IMR-90 (cell line): ENCODE measurements around the gene FOXB1. TPM values are rescaled to one million over a fixed set of nuclear protein-coding genes. Genes with fewer than 3 reads are reported as not detected.

Experiments
- ATAC-seq: fragments of 200-7000 bp; cut with Tn5 transposase; 2 replicates; pipeline ENCODE4 v1.9.1; 2020; ENCODE audit warnings: low read depth, mild to moderate bottlenecking, moderate library complexity
- BruUV-seq: library from RNA; stranded (reverse); fragments of 400-500 nt; replicated peaks from 2 replicates; lab custom pipeline; 2021; lab: Mats Ljungman, UMichigan
- CTCF ChIA-PET: fragments of 300-600 bp; formaldehyde crosslinking; extraction: SDS; loops from one replicate; lab custom pipeline; 2021; ENCODE audit warnings: antibody characterized with exemption; lab: Yijun Ruan, JAX
- POLR2A ChIA-PET: fragments of 300-600 bp; sonication (Branson Sonifier 250); formaldehyde crosslinking; loops from one replicate; lab custom pipeline; 2022; ENCODE audit warnings: antibody characterized with exemption; ENCODE audit not compliant: unreplicated experiment; lab: Charles Lee
- DNase-seq: peaks from one replicate; pipeline ENCODE4 v3.0.0; 2013
- H2AFZ ChIP-seq: replicated peaks from 2 replicates; pipeline ENCODE3; 2013; ENCODE audit warnings: low read length, mild to moderate bottlenecking; ENCODE audit not compliant: poor library complexity
- H2AK5ac ChIP-seq: 2 replicates; pipeline ENCODE4 v1.6.1; 2013; ENCODE audit warnings: low read depth, low read length, inconsistent platforms
- H2AK9ac ChIP-seq: replicated peaks from 2 replicates; pipeline ENCODE3; 2013; ENCODE audit warnings: mild to moderate bottlenecking, low read depth, low read length, moderate library complexity; ENCODE audit not compliant: poor library complexity
- H2BK120ac ChIP-seq: 2 replicates; pipeline ENCODE4 v1.6.1; 2013; ENCODE audit warnings: low read depth, low read length, inconsistent platforms
- H2BK15ac ChIP-seq: 3 replicates; pipeline ENCODE4 v1.6.1; 2013; ENCODE audit warnings: low read depth, low read length, inconsistent platforms
- H2BK20ac ChIP-seq: 2 replicates; pipeline ENCODE4 v1.6.1; 2013; ENCODE audit warnings: low read depth, mild to moderate bottlenecking, inconsistent platforms, low read length, moderate library complexity
- H2BK5ac ChIP-seq: 2 replicates; pipeline ENCODE4 v1.6.1; 2013; ENCODE audit warnings: mild to moderate bottlenecking, low read depth, low read length, inconsistent platforms; ENCODE audit not compliant: poor library complexity, severe bottlenecking
- H3K14ac ChIP-seq: replicated peaks from 2 replicates; pipeline ENCODE4 v1.6.1; 2013; ENCODE audit warnings: low read depth, low read length, inconsistent platforms
- H3K18ac ChIP-seq: 2 replicates; pipeline ENCODE4 v1.6.1; 2013; ENCODE audit warnings: low read depth, low read length, control low read depth
- H3K23ac ChIP-seq: 2 replicates; pipeline ENCODE4 v1.6.1; 2013; ENCODE audit warnings: low read depth, low read length, inconsistent platforms
- H3K27ac ChIP-seq: 2 replicates; pipeline ENCODE4 v1.5.1; 2013; ENCODE audit warnings: mild to moderate bottlenecking, control low read depth, low read length; ENCODE audit not compliant: insufficient read depth
- H3K27me3 ChIP-seq: 2 replicates; pipeline ENCODE4 v1.6.1; 2013; ENCODE audit warnings: low read length; ENCODE audit not compliant: control insufficient read depth, insufficient read depth
- H3K36me3 ChIP-seq: 2 replicates; pipeline ENCODE4 v1.6.1; 2013; ENCODE audit warnings: low read length, mixed read lengths; ENCODE audit not compliant: control insufficient read depth, insufficient read depth
- H3K4ac ChIP-seq: 2 replicates; pipeline ENCODE4 v1.6.1; 2013; ENCODE audit warnings: low read depth, low read length, inconsistent platforms
- H3K4me1 ChIP-seq: 2 replicates; pipeline ENCODE4 v1.6.1; 2013; ENCODE audit warnings: low read length, mixed read lengths; ENCODE audit not compliant: control insufficient read depth, insufficient read depth
- H3K4me2 ChIP-seq: 2 replicates; pipeline ENCODE4 v1.6.1; 2013; ENCODE audit warnings: low read depth, mild to moderate bottlenecking, control low read depth, low read length, moderate library complexity
- H3K4me3 ChIP-seq: 2 replicates; pipeline ENCODE4 v1.5.1; 2013; ENCODE audit warnings: low read depth, mild to moderate bottlenecking, control low read depth, low read length, moderate library complexity; ENCODE audit not compliant: insufficient read depth
- H3K56ac ChIP-seq: 2 replicates; pipeline ENCODE4 v1.6.1; 2013; ENCODE audit warnings: low read length, inconsistent platforms; ENCODE audit not compliant: insufficient read depth; ENCODE audit errors: extremely low read depth
- H3K79me1 ChIP-seq, 2 experiments: 2 replicates each; pipeline ENCODE4 v1.6.1; 2013; ENCODE audit warnings: low read length in 2 of 2, inconsistent platforms in 1 of 2, low read depth in 1 of 2
- H3K9ac ChIP-seq: 2 replicates; pipeline ENCODE4 v1.6.1; 2013; ENCODE audit warnings: low read depth, low read length, control low read depth
- H3K9me1 ChIP-seq: 2 replicates; pipeline ENCODE4 v1.6.1; 2013; ENCODE audit warnings: low read length, inconsistent platforms; ENCODE audit not compliant: insufficient read depth
- H3K9me3 ChIP-seq: 2 replicates; pipeline ENCODE4 v1.6.1; 2013; ENCODE audit warnings: low read length; ENCODE audit not compliant: control insufficient read depth, insufficient read depth
- H4K20me1 ChIP-seq: 2 replicates; pipeline ENCODE4 v1.6.1; 2013; ENCODE audit warnings: low read length, inconsistent platforms; ENCODE audit not compliant: insufficient read depth
- H4K5ac ChIP-seq: 2 replicates; pipeline ENCODE4 v1.6.1; 2013; ENCODE audit warnings: mild to moderate bottlenecking, low read depth, low read length, control low read depth
- H4K8ac ChIP-seq, 2 experiments: 2 replicates each; pipeline ENCODE4 v1.6.1; 2013; ENCODE audit warnings: low read depth in 2 of 2, low read length in 2 of 2, control low read depth in 1 of 2, inconsistent platforms in 1 of 2
- H4K91ac ChIP-seq: 2 replicates; pipeline ENCODE4 v1.6.1; 2013; ENCODE audit warnings: low read depth, low read length, inconsistent platforms; ENCODE audit not compliant: insufficient read depth
- CEBPB ChIP-seq: IDR thresholded peaks from 2 replicates; pipeline ENCODE4 v1.6.1; 2012; ENCODE audit warnings: low read depth, low read length, improper control_type of control experiment
- CTCF ChIP-seq: conservative IDR thresholded peaks from 2 replicates; pipeline ENCODE4 v1.5.1; 2012; ENCODE audit warnings: mild to moderate bottlenecking, low read depth, low read length, improper control_type of control experiment
- FOS ChIP-seq: fragments of 150-350 bp; IDR thresholded peaks from 2 replicates; pipeline ENCODE4 v1.6.1; 2016; ENCODE audit warnings: low read depth, low read length
- MAFK ChIP-seq: IDR thresholded peaks from 2 replicates; pipeline ENCODE4 v1.6.1; 2012; ENCODE audit warnings: low read depth, low read length, improper control_type of control experiment
- MAZ ChIP-seq: IDR thresholded peaks from 2 replicates; pipeline ENCODE4 v1.6.1; 2012; ENCODE audit warnings: low read depth, mild to moderate bottlenecking, low read length, improper control_type of control experiment, moderate library complexity, borderline replicate concordance
- NFE2L2 ChIP-seq: fragments of 150-350 bp; IDR thresholded peaks from 2 replicates; pipeline ENCODE4 v1.6.1; 2016; ENCODE audit warnings: low read depth, mild to moderate bottlenecking, low read length
- POLR2A ChIP-seq: IDR thresholded peaks from 2 replicates; pipeline ENCODE4 v1.6.1; 2012; ENCODE audit warnings: mild to moderate bottlenecking, low read depth, low read length
- RFX5 ChIP-seq: IDR thresholded peaks from 2 replicates; pipeline ENCODE4 v1.8.0; 2012; ENCODE audit warnings: low read depth, mild to moderate bottlenecking, low read length, moderate library complexity
- WGBS, 2 experiments: methylation state at CpG; one replicate each; pipeline versions ENCODE4 v1.1.5 to v1.1.7; 2013; ENCODE audit warnings: missing lambda C conversion rate in 2 of 2; ENCODE audit not compliant: insufficient read length in 1 of 2; ENCODE audit errors: extremely low coverage in 2 of 2; 5-methylcytosine and 5-hydroxymethylcytosine counted together
- dilution Hi-C: fragments of 300-500 bp; cut with HindIII; formaldehyde crosslinking; loops from one replicate; pipeline ENCODE4 v1.14.3; 2018; ENCODE audit warnings: low sequenced_read_pairs; ENCODE audit not compliant: unreplicated experiment
- in situ Hi-C: fragments of 300-500 bp; cut with MboI; formaldehyde crosslinking; loops from 3 replicates; pipeline ENCODE4 v1.14.3; 2019; ENCODE audit warnings: low sequenced_read_pairs, inconsistent platforms, mixed read lengths
- intact Hi-C: fragments of 100-400 bp; cut with micrococcal nuclease; formaldehyde crosslinking; loops from 2 replicates; pipeline ENCODE4 v1.10.0; 2022
- polyA plus RNA-seq, 3 experiments: library from polyadenylated mRNA; depleted of rRNA; stranded (reverse); fragments of >200 nt; gene quantifications; 2 replicates each; pipeline ENCODE4 v1.2.3, GENCODE V29; 2012; ENCODE audit warnings: low replicate concordance in 1 of 3
- total RNA-seq: library from RNA; depleted of rRNA; stranded (reverse); fragments of >200 nt; gene quantifications from 2 replicates; pipeline ENCODE4 v1.2.3, GENCODE V29; 2012

Gene FOXB1
- total and polyA plus RNA-seq, 2 of the 4 experiments (the other 2 are of a cell fraction): not detected

GRCh38 chr15:60044636-60045270 is 40.6 kb downstream of the FOXB1 start:
- no peaks in the 10 kb centered on the region for H4K20me1 ChIP-seq
- H3K18ac ChIP-seq: no peak overlapping the region
- no peaks in the 10 kb centered on the region for H3K36me3 ChIP-seq
- no peak overlapping the region for H2AK9ac ChIP-seq
- no peak overlapping the region for H3K14ac ChIP-seq
- H3K4me1 ChIP-seq: no peaks in the 10 kb centered on the region
- H2BK20ac ChIP-seq: no peak overlapping the region
- ChIA-PET POLR2A (no interaction called here), CTCF (no interaction called here)
- H3K79me1 ChIP-seq: no peaks in the 10 kb centered on the region
- no peak overlapping the region for H3K56ac ChIP-seq
- in situ Hi-C loops (no loop called here), intact Hi-C loops (no loop called here), dilution Hi-C loops (no loop called here)
- no peak overlapping the region for H2AFZ ChIP-seq
- no peak overlapping the region for H3K4me3 ChIP-seq
- H3K23ac ChIP-seq: no peak overlapping the region
- no peak overlapping the region for H3K9ac ChIP-seq
- no peak overlapping the region for H2BK5ac ChIP-seq
- H3K4ac ChIP-seq: no peak overlapping the region
- no peak overlapping the region for H4K8ac ChIP-seq
- no peaks in the 10 kb centered on the region for H3K9me1 ChIP-seq
- BruUV-seq: no TSS peak
- no peak overlapping the region for H3K4me2 ChIP-seq
- no peak overlapping the region for H3K27ac ChIP-seq
- H3K27me3 ChIP-seq: peaks cover 5% of the 10 kb centered on the region
- H3K9me3 ChIP-seq: peaks cover under 1% of the 10 kb centered on the region; the same call in 1 of the 2 replicates
- ATAC-seq (no peak), DNase-seq (no peak)
- no peak overlapping the region for H2BK120ac ChIP-seq
- no CpG with 5 or more reads among the region's 5 CpGs for WGBS, 2 experiments
- H4K91ac ChIP-seq: no peak overlapping the region
- H2AK5ac ChIP-seq: no peak overlapping the region
- no peak overlapping the region for H4K5ac ChIP-seq
- no peak overlapping the region for H2BK15ac ChIP-seq
- no peak for TF ChIP-seq FOS
- no peak for TF ChIP-seq POLR2A
- TF ChIP-seq RFX5: no peak
- TF ChIP-seq MAFK: no peak
- TF ChIP-seq MAZ: no peak
- TF ChIP-seq CEBPB: no peak
- no peak for TF ChIP-seq NFE2L2
- no peak for TF ChIP-seq CTCF
